H1 (cell line): ENCODE measurements around the gene GSTM2. TPM values are rescaled to one million over a fixed set of nuclear protein-coding genes. Genes with fewer than 3 reads are reported as not detected.

Experiments
- ASH2L ChIP-seq: fragments of 200-600, 300-600 bp; sonication (generic); IDR thresholded peaks from one replicate; pipeline ENCODE4 v1.7.1; 2017; ENCODE audit warnings: low read length
- JUN ChIP-seq: IDR thresholded peaks from 2 replicates; pipeline ENCODE4 v1.6.1; 2011; ENCODE audit warnings: low read depth, mild to moderate bottlenecking, improper control_type of control experiment, low read length
- KDM1A ChIP-seq: fragments of 200-600, 300-600 bp; sonication (generic); IDR thresholded peaks from 2 replicates; pipeline ENCODE4 v1.7.1; 2016; ENCODE audit warnings: mild to moderate bottlenecking, low read length, borderline replicate concordance
- MAFK ChIP-seq: IDR thresholded peaks from 2 replicates; pipeline ENCODE4 v1.6.1; 2012; ENCODE audit warnings: low read depth, mild to moderate bottlenecking, improper control_type of control experiment, low read length
- SUZ12 ChIP-seq: fragments of 200-600 bp; sonication (generic); IDR thresholded peaks from 2 replicates; pipeline ENCODE4 v1.6.1; 2012; ENCODE audit warnings: mild to moderate bottlenecking, inconsistent platforms, low read length, moderate library complexity, mixed read lengths
- polyA plus RNA-seq, 7 experiments: library from polyadenylated mRNA; depleted of rRNA in 3 of 7; stranded (reverse) in 5 of 7; unstranded in 2 of 7; fragments of >200 nt in 5 of 7; fragments of 200-250 nt in 2 of 7; gene quantifications; 1 replicate in 5 of 7; 2 replicates in 1 of 7; 4 replicates in 1 of 7; pipeline versions ENCODE4 v1.2.1 to v1.2.3, GENCODE V29; 2011 to 2013; ENCODE audit warnings: missing spikeins in 2 of 7, mixed read lengths in 2 of 7
- total RNA-seq: library from RNA; stranded (reverse); fragmentation: NEBNext Ultra II Directional; extraction: Animal tissue kit (Norgen Biotek cat#: 25700); gene quantifications from 2 replicates; pipeline ENCODE4 v1.2.1, GENCODE V29; 2021

GSTM2 gene
- total and polyA plus RNA-seq, 2 of the 8 experiments (the other 6 are each of a cell fraction or from before 2014, with no cell fraction given), result 9.6 to 23.1 TPM

- TF ChIP-seq KDM1A (no peak), SUZ12 (no peak), MAFK (no peak), ASH2L (no peak), JUN (no peak)
- TF ChIP-seq, all 59 proteins: peak for 0
These were observed 14.6 kb upstream of the GSTM2 start (continued) for GRCh38 chr1:109653306-109653705.
